ENCODE data around the gene SLC9C1.

Gene SLC9C1

DNA sequence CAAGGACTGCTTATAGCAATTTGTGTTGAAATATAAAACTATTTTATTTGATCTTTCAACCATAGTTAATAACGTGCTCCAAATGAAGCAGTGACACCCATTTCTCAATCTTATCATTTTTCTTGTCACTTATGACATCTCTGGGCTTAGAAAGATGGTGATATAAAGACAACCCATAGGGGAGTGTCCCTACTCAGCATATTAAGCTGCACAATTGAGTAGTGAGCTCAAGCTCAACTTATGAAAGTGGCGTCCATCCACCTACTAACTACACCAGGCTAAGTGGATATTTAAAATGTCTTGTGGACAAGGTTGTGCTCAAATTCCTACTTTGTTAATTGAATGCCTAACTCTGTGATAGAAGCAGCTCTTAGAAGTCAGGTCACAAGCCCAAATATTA, 46.7 kb downstream of the SLC9C1 start:
- H3K9me3 ChIP-seq (ENCODE audit: low read length), result no peaks in the 10 kb centered on the region
- H3F3A ChIP-seq (ENCODE audit: insufficient read depth, low read length), result no peaks in the 10 kb centered on the region
- no peaks in the 10 kb centered on the region for H4K20me1 ChIP-seq (ENCODE audit: insufficient read depth, low read length)
- H2AFZ ChIP-seq (ENCODE audit: low read length), result no peak overlapping the region
- no peak overlapping the region for H3K4me2 ChIP-seq (ENCODE audit: low read length)
- H3K4me1 ChIP-seq (ENCODE audit: insufficient read depth, low read length, severe bottlenecking), result peaks cover 13% of the 10 kb centered on the region
- H3K9ac ChIP-seq (ENCODE audit: low read length), result no peak overlapping the region
- no peaks in the 10 kb centered on the region for H3K79me2 ChIP-seq (ENCODE audit: insufficient read depth, low read length)
- no peak for TF ChIP-seq EZH2 (IDR thresholded peaks at IDR 0.05; ENCODE audit: borderline replicate concordance, low read length)
- no peak for TF ChIP-seq CTCF (IDR thresholded peaks at IDR 0.05; ENCODE audit: low read length)
- H3K27ac ChIP-seq (ENCODE audit: low read depth, low read length, poor library complexity, severe bottlenecking), result no peak overlapping the region
- no peaks in the 10 kb centered on the region for H3K27me3 ChIP-seq (ENCODE audit: insufficient read depth, low read length)
- H3K4me3 ChIP-seq (ENCODE audit: low read depth, low read length, poor library complexity, severe bottlenecking), result no peak overlapping the region
- H3K9me2 ChIP-seq (ENCODE audit: low read depth, low read length), result no peaks in the 10 kb centered on the region
- H3K36me3 ChIP-seq (ENCODE audit: insufficient read depth, low read length), result no peaks in the 10 kb centered on the region

DNA sequence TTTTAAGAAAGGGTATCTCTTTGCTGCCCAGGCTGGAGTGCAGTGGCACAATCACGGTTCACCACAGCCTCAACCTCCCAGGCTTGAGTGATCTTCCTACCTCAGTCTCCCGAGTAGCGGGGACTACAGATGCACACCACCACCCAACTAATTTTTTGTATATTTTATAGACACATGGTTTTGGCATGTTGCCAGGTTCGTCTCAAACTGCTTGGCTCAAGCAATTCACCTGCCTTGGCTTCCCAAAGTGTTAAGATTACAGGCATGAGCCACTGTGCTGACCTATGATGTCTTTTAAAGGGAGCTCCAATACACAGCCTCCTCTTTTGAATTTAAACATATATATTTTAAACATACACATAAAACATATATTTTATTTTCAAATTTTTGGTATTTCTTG, 60.9 kb downstream of the SLC9C1 start:
- no peak overlapping the region for H3K4me3 ChIP-seq (ENCODE audit: low read depth, low read length, poor library complexity, severe bottlenecking)
- no peaks in the 10 kb centered on the region for H3K9me2 ChIP-seq (ENCODE audit: low read depth, low read length)
- H3K4me2 ChIP-seq (ENCODE audit: low read length), result no peak overlapping the region
- no peak overlapping the region for H3K9ac ChIP-seq (ENCODE audit: low read length)
- no peaks in the 10 kb centered on the region for H3K4me1 ChIP-seq (ENCODE audit: insufficient read depth, low read length, severe bottlenecking)
- H2AFZ ChIP-seq (ENCODE audit: low read length), result no peak overlapping the region
- TF ChIP-seq CTCF (IDR thresholded peaks at IDR 0.05; ENCODE audit: low read length) (no peak), EZH2 (IDR thresholded peaks at IDR 0.05; ENCODE audit: borderline replicate concordance, low read length) (no peak)
- H3F3A ChIP-seq (ENCODE audit: insufficient read depth, low read length), result no peaks in the 10 kb centered on the region
- no peaks in the 10 kb centered on the region for H3K27me3 ChIP-seq (ENCODE audit: insufficient read depth, low read length)
- no peaks in the 10 kb centered on the region for H3K36me3 ChIP-seq (ENCODE audit: insufficient read depth, low read length)
- no peak overlapping the region for H3K27ac ChIP-seq (ENCODE audit: low read depth, low read length, poor library complexity, severe bottlenecking)
- H3K9me3 ChIP-seq (ENCODE audit: low read length), result no peaks in the 10 kb centered on the region
- H3K79me2 ChIP-seq (ENCODE audit: insufficient read depth, low read length), result no peaks in the 10 kb centered on the region
- H4K20me1 ChIP-seq (ENCODE audit: insufficient read depth, low read length), result no peaks in the 10 kb centered on the region

DNA sequence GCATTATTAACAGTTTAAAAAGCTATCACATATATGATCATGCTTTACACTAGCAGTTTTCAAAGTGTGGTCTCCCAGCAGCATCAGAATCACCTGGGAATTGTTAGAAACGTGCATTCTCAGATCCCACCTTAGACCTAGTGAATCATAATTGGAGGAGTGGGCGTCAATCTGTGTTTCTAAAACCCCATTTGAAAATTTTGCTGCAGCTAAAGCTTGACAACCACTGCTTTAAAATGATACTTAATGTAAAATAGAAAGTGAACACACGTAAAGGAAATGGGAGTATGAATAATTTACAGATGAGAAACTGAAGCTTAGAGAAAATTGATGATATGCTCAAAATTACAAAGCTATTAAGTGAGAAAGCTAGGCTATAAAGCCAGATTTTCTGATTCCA, 62.3 kb downstream of the SLC9C1 start:
- TF ChIP-seq CTCF (IDR thresholded peaks at IDR 0.05; ENCODE audit: low read length) (no peak), EZH2 (IDR thresholded peaks at IDR 0.05; ENCODE audit: borderline replicate concordance, low read length) (no peak)
- Histone ChIP-seq H3F3A (ENCODE audit: insufficient read depth, low read length) (no peaks in the 10 kb centered on the region), H3K4me1 (ENCODE audit: insufficient read depth, low read length, severe bottlenecking) (no peaks in the 10 kb centered on the region), H3K79me2 (ENCODE audit: insufficient read depth, low read length) (no peaks in the 10 kb centered on the region), H3K4me3 (ENCODE audit: low read depth, low read length, poor library complexity, severe bottlenecking) (no peak overlapping the region), H3K9me2 (ENCODE audit: low read depth, low read length) (no peaks in the 10 kb centered on the region), H3K4me2 (ENCODE audit: low read length) (no peak overlapping the region), H2AFZ (ENCODE audit: low read length) (no peak overlapping the region), H3K36me3 (ENCODE audit: insufficient read depth, low read length) (no peaks in the 10 kb centered on the region), H3K27ac (ENCODE audit: low read depth, low read length, poor library complexity, severe bottlenecking) (no peak overlapping the region), H3K9me3 (ENCODE audit: low read length) (no peaks in the 10 kb centered on the region), H4K20me1 (ENCODE audit: insufficient read depth, low read length) (no peaks in the 10 kb centered on the region), H3K27me3 (ENCODE audit: insufficient read depth, low read length) (no peaks in the 10 kb centered on the region), H3K9ac (ENCODE audit: low read length) (no peak overlapping the region)

All from OCI-LY1 (cell line).